ENCODE results near the gene DLK2. TPM values are rescaled to one million over a fixed set of nuclear protein-coding genes. Genes with fewer than 3 reads are reported as not detected.

Gene DLK2
- total and polyA plus RNA-seq, 2 donors from 2014 or later: 0.50 TPM; not detected in 1

GRCh38 chr6:43435682-43436437 lies 19.5 kb downstream of the DLK2 start:
- H3K4me3 ChIP-seq (ENCODE audit: low read length in 3 of 3): no peak overlapping the region
- H3K36me3 ChIP-seq (ENCODE audit: control insufficient read depth in 2 of 3, insufficient read depth in 3 of 3, low read length in 3 of 3): peaks cover 0 to 17% (median 5%) of the 10 kb centered on the region in 3 donors
- DNase-seq: no peak
- H3K9me3 ChIP-seq (ENCODE audit: control insufficient read depth in 2 of 3, insufficient read depth in 1 of 3, low read length in 3 of 3): no peaks in the 10 kb centered on the region
- FAIRE-seq: no peak
- no peak for TF ChIP-seq CTCF (IDR thresholded peaks at IDR 0.05; ENCODE audit: borderline replicate concordance, extremely low read depth, insufficient read depth)
- intact Hi-C loops (cut with DNase I): no loop called here
- H3K4me1 ChIP-seq (ENCODE audit: control insufficient read depth in 2 of 3, insufficient read depth in 2 of 3, low read depth in 1 of 3, low read length in 3 of 3): peaks cover 0 to 12% (median 10%) of the 10 kb centered on the region in 3 donors
- H3K27me3 ChIP-seq (ENCODE audit: control insufficient read depth, insufficient read depth, low read length): no peaks in the 10 kb centered on the region
- peak overlapping the region in 1 of 2 donors; percentile 30 for H3K27ac ChIP-seq (ENCODE audit: low read depth in 2 of 2, low read length in 2 of 2)
- H3K9ac ChIP-seq (ENCODE audit: low read length in 3 of 3): no peak overlapping the region

- no peaks in the 10 kb centered on the region for H3K27me3 ChIP-seq (ENCODE audit: control insufficient read depth, insufficient read depth, low read length)
- FAIRE-seq (no peak), DNase-seq (no peak)
- no peak for TF ChIP-seq CTCF (IDR thresholded peaks at IDR 0.05; ENCODE audit: borderline replicate concordance, extremely low read depth, insufficient read depth)
- no peak overlapping the region for H3K4me3 ChIP-seq (ENCODE audit: low read length in 3 of 3)
- peaks cover 0 to 12% (median 5%) of the 10 kb centered on the region in 3 donors for H3K36me3 ChIP-seq (ENCODE audit: control insufficient read depth in 2 of 3, insufficient read depth in 3 of 3, low read length in 3 of 3)
- no peak overlapping the region for H3K27ac ChIP-seq (ENCODE audit: low read depth in 2 of 2, low read length in 2 of 2)
- no peak overlapping the region for H3K9ac ChIP-seq (ENCODE audit: low read length in 3 of 3)
- intact Hi-C loops (cut with DNase I): no loop called here
- H3K9me3 ChIP-seq (ENCODE audit: control insufficient read depth in 2 of 3, insufficient read depth in 1 of 3, low read length in 3 of 3): no peaks in the 10 kb centered on the region
- H3K4me1 ChIP-seq (ENCODE audit: control insufficient read depth in 2 of 3, insufficient read depth in 2 of 3, low read depth in 1 of 3, low read length in 3 of 3): peaks cover 0 to 12% (median 10%) of the 10 kb centered on the region in 3 donors
Measured at GRCh38 chr6:43434943-43435342, 20.4 kb downstream of the DLK2 start.

DNA sequence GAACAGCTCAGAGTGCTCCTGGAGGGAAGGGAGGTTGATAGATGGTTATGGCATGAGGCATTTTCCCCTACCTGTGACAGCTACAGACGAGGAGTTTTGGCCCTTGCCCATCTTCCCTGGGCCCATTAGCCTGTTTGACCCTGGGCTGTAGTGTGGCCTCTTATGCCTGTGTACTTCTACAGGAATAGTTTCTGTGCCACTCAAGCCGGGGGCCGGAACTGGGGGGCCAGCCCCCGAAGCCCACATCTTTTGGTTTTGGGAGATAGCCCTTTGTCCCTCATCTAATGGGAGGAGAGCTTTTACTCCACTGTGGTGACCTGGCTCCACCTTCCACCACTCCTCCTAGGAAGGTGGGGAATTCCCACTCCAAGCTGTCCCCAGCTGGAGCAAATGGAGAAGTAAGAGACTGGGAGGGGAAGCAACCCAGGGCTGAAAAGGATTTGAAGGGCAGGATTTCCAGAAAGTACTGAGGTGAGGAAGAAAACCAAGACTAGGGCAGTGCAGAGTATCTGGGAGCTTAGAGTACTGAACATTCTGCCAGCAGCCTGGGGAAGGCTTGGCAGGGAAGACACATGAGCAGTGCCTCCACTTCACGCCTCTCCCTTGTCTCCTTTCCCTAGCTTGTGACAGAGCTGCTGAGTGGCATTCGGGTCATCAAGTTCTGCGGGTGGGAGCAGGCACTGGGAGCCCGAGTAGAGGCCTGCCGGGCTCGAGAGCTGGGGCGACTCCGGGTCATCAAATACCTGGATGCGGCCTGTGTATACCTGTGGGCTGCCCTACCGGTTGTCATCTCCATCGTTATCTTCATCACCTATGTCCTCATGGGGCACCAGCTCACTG lies 21.1 kb downstream of the DLK2 start:
- no peak overlapping the region for H3K27ac ChIP-seq (ENCODE audit: low read depth in 2 of 2, low read length in 2 of 2)
- DNase-seq: no peak

More for the DNA sequence above, 21.1 kb downstream of the DLK2 start:
- Histone ChIP-seq H3K4me1 (ENCODE audit: control insufficient read depth in 2 of 3, insufficient read depth in 2 of 3, low read depth in 1 of 3, low read length in 3 of 3) (peaks cover 0 to 12% (median 10%) of the 10 kb centered on the region in 3 donors), H3K27me3 (ENCODE audit: control insufficient read depth, insufficient read depth, low read length) (no peaks in the 10 kb centered on the region), H3K4me3 (ENCODE audit: low read length in 3 of 3) (no peak overlapping the region), H3K9me3 (ENCODE audit: control insufficient read depth in 2 of 3, insufficient read depth in 1 of 3, low read length in 3 of 3) (no peaks in the 10 kb centered on the region), H3K36me3 (ENCODE audit: control insufficient read depth in 2 of 3, insufficient read depth in 3 of 3, low read length in 3 of 3) (peaks cover 0 to 10% (median 5%) of the 10 kb centered on the region in 3 donors), H3K9ac (ENCODE audit: low read length in 3 of 3) (no peak overlapping the region)
- intact Hi-C loops (cut with DNase I): no loop called here
- no peak for FAIRE-seq
- no peak for TF ChIP-seq CTCF (IDR thresholded peaks at IDR 0.05; ENCODE audit: borderline replicate concordance, extremely low read depth, insufficient read depth)

Data from kidney (tissue), 14 donors.